ENCODE results near the gene EPHA6. TPM values are rescaled to one million over a fixed set of nuclear protein-coding genes. Genes with fewer than 3 reads are reported as not detected.

The EPHA6 gene
- polyA plus RNA-seq, 2 of the 4 experiments (the other 2 are of a cell fraction): 0.08 TPM

- FAIRE-seq: no peak
- ChIA-PET POLR2A (no interaction called here), CTCF (no interaction called here)
- no peak overlapping the region for H3K27ac ChIP-seq
- no peaks in the 10 kb centered on the region for H3K4me1 ChIP-seq
- TF ChIP-seq SREBF2 (IDR thresholded peaks at IDR 0.05) (no peak), HDAC2 (IDR thresholded peaks at IDR 0.05) (no peak), PBX3 (IDR thresholded peaks at IDR 0.05) (no peak), JUNB (IDR thresholded peaks at IDR 0.05) (no peak), JUN (IDR thresholded peaks at IDR 0.05) (no peak), CHD4 (IDR thresholded peaks at IDR 0.05; ENCODE audit: borderline replicate concordance) (no peak), USF2 (IDR thresholded peaks at IDR 0.05) (no peak), MAFK (IDR thresholded peaks at IDR 0.05; ENCODE audit: partially characterized antibody) (peak; percentile 85)
- H3K9me3 ChIP-seq: no peaks in the 10 kb centered on the region
- ATAC-seq: no peak
- H3K4me2 ChIP-seq: no peak overlapping the region
- DNase-seq (ENCODE audit: low read depth in 1 of 2, low spot score in 1 of 2): no peak
- H3K4me3 ChIP-seq: no peak overlapping the region
Observed at GRCh38 chr3:97384583-97384982, 570.2 kb downstream of the EPHA6 start.

- ChIA-PET POLR2A (no interaction called here), CTCF (interaction anchor here (1.1 kb wide), 1 partner anchor 11 kb away, joined by 3 read pairs; no protein-coding TSS in a partner anchor)
- no peak for ATAC-seq
Observed at GRCh38 chr3:97388774-97389173, 574.4 kb downstream of the EPHA6 start.

GRCh38 chr3:97389936-97390335, 575.5 kb downstream of the EPHA6 start:
- ChIA-PET POLR2A (no interaction called here), CTCF (no interaction called here)
- 5% methylated on average over 1 of the region's 1 CpG for WGBS (ENCODE audit: missing lambda C conversion rate)
- H3K27ac ChIP-seq: no peak overlapping the region
- H3K4me3 ChIP-seq: no peak overlapping the region
- no peak overlapping the region for H3K4me2 ChIP-seq
- ATAC-seq (no peak), FAIRE-seq (no peak), DNase-seq (ENCODE audit: low read depth in 1 of 2, low spot score in 1 of 2) (no peak)
- H3K9me3 ChIP-seq: no peaks in the 10 kb centered on the region
- no peaks in the 10 kb centered on the region for H3K4me1 ChIP-seq
- TF ChIP-seq ESRRA (IDR thresholded peaks at IDR 0.05; ENCODE audit: borderline replicate concordance, low read length) (no peak), HOXB5 (CRISPR knock-in tag; IDR thresholded peaks at IDR 0.05) (no peak), NR3C1 (IDR thresholded peaks at IDR 0.05) (no peak), HOXA7 (CRISPR knock-in tag; IDR thresholded peaks at IDR 0.05) (no peak), TFCP2L1 (CRISPR knock-in tag; IDR thresholded peaks at IDR 0.05) (no peak), CTCF (IDR thresholded peaks at IDR 0.05) (no peak), FOXS1 (CRISPR knock-in tag; IDR thresholded peaks at IDR 0.05) (no peak)

More at GRCh38 chr3:97388774-97389173, 574.4 kb downstream of the EPHA6 start:
- H3K4me1 ChIP-seq: no peaks in the 10 kb centered on the region
- no peak overlapping the region for H3K4me2 ChIP-seq
- no peak for TF ChIP-seq ATOH8 (CRISPR knock-in tag; IDR thresholded peaks at IDR 0.05; ENCODE audit: low read depth)
- no peak overlapping the region for H3K4me3 ChIP-seq
- no peaks in the 10 kb centered on the region for H3K9me3 ChIP-seq
- no peak for FAIRE-seq
- 0% methylated on average over 1 of the region's 1 CpG for WGBS (ENCODE audit: missing lambda C conversion rate)
- H3K27ac ChIP-seq: no peak overlapping the region
- no peak for DNase-seq (ENCODE audit: low read depth in 1 of 2, low spot score in 1 of 2)

GRCh38 chr3:97391167-97391566, 576.8 kb downstream of the EPHA6 start:
- ChIA-PET POLR2A (no interaction called here), CTCF (no interaction called here)
- WGBS (ENCODE audit: missing lambda C conversion rate): 19% methylated on average over 3 of the region's 3 CpGs
- Histone ChIP-seq H3K4me2 (no peak overlapping the region), H3K4me1 (no peaks in the 10 kb centered on the region), H3K9me3 (no peaks in the 10 kb centered on the region), H3K27ac (no peak overlapping the region), H3K4me3 (no peak overlapping the region)
- ATAC-seq (no peak), DNase-seq (ENCODE audit: low read depth in 1 of 2, low spot score in 1 of 2) (no peak), FAIRE-seq (no peak)
- TF ChIP-seq CEBPB (IDR thresholded peaks at IDR 0.05): no peak
- no peak for TF ChIP-seq RFX5 (IDR thresholded peaks at IDR 0.05)
- no peak for TF ChIP-seq HDAC2 (IDR thresholded peaks at IDR 0.05)

Measured in A549 (cell line).